ENCODE data around the gene ATP5PO. TPM values are rescaled to one million over a fixed set of nuclear protein-coding genes. Genes with fewer than 3 reads are reported as not detected.

ATP5PO gene, protein sequence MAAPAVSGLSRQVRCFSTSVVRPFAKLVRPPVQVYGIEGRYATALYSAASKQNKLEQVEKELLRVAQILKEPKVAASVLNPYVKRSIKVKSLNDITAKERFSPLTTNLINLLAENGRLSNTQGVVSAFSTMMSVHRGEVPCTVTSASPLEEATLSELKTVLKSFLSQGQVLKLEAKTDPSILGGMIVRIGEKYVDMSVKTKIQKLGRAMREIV
- total RNA-seq: 225 and 272 TPM in 2 replicates

DNA sequence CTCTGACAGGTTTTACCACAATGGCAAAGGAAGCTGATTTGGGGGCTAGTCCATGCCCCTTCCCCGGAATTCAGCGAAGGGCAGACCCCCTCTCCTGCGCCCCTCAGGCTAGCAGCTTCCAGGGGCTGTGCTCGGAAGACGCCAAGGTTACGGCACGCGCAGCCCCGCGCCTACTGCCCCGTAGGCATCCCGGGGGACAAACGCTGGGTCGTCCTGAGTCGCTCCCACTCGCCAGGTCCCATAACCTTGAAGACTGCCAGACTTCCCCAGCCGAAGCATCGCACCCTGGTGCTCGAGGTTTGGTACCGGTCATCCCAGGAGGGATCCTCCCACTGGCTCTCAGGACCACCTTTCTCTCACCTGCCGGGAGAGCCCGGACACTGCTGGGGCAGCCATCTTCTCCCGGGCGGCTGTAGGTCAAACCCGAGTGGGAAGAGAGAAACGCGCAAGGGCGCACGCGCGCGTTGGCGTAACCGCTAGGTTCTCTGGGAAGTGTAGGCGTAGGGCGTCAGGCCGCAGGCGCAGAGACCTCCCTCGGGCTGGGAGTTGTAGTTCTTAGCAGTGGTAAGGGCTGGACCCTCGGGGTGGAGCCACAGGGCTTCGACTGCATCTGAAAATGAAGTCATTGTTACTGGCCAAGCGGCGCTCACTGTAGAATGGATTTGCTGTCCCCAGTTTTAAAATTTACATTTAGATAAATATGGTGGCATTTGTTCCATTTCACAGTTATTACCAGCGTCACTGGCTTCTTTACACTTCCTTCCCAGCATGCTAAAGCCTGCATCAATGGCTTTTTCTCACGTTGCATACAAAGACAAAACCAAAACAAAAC, at the start of gene ATP5PO:
TSS of gene ATP5PO (minus strand) at position 437 of the 832 bp plus-strand sequence. CDS start at position 396, 41 bp downstream.

Other genes with a start within 250 kb of the ATP5PO start
- 37.2 and 48.6 TPM in 2 replicates for gene MRPS6, start 157.8 kb upstream of the ATP5PO start, total RNA-seq
- 8.9 and 11.5 TPM in 2 replicates for gene SLC5A3, start 157.8 kb upstream of the ATP5PO start, total RNA-seq